ENCODE measurements around the gene MED13. TPM values are rescaled to one million over a fixed set of nuclear protein-coding genes. Genes with fewer than 3 reads are reported as not detected.

The MED13 gene
- polyA plus RNA-seq, 3 donors = 2.1 to 32.0 (median 5.0) TPM

- H3K27ac Mint-ChIP-seq = peak overlapping the region in 1 of 7 donors; percentile 21
- Histone ChIP-seq H3K79me2 (ENCODE audit: insufficient read depth, low read length) (peaks cover 22% of the 10 kb centered on the region), H3K36me3 (replicated peaks in 1 of 2; ENCODE audit: control insufficient read depth in 1 of 2, insufficient read depth in 2 of 2, low read length in 2 of 2) (peaks cover 60 to 84% of the 10 kb centered on the region in 2 donors), H3K9ac (ENCODE audit: insufficient read depth, low read length, poor library complexity, severe bottlenecking) (no peak overlapping the region), H4K20me1 (ENCODE audit: insufficient read depth, low read length) (peaks cover 62% of the 10 kb centered on the region), H3K27me3 (ENCODE audit: control insufficient read depth in 2 of 2, insufficient read depth in 2 of 2, low read length in 2 of 2) (no peaks in the 10 kb centered on the region), H2AFZ (ENCODE audit: insufficient read depth, low read depth, low read length, poor library complexity, severe bottlenecking) (no peak overlapping the region), H3K4me3 (replicated peaks in 1 of 3; ENCODE audit: low read depth in 2 of 3, low read length in 3 of 3) (no peak overlapping the region), H3K27ac (ENCODE audit: low read depth in 1 of 2, low read length in 2 of 2) (no peak overlapping the region), H3K4me1 (ENCODE audit: control insufficient read depth in 1 of 2, insufficient read depth in 2 of 2, low read length in 2 of 2) (no peaks in the 10 kb centered on the region), H3K4me2 (replicated peaks; ENCODE audit: extremely low read depth, low read length, poor library complexity, severe bottlenecking) (no peak overlapping the region), H3K9me3 (replicated peaks in 1 of 2; ENCODE audit: control insufficient read depth in 1 of 2, insufficient read depth in 1 of 2, low read length in 2 of 2) (no peaks in the 10 kb centered on the region)
- no peaks in the 10 kb centered on the region for H3K9me3 Mint-ChIP-seq
- no peaks in the 10 kb centered on the region for H3K4me1 Mint-ChIP-seq
- H3K36me3 Mint-ChIP-seq = peaks cover 43 to 69% of the 10 kb centered on the region in 2 donors
- intact Hi-C loops (cut with micrococcal nuclease) = no loop called here
- no peak for DNase-seq
- WGBS (ENCODE audit: insufficient coverage) = no CpG with 5 or more reads among the region's 1 CpG
- TF ChIP-seq, protein P1, sequence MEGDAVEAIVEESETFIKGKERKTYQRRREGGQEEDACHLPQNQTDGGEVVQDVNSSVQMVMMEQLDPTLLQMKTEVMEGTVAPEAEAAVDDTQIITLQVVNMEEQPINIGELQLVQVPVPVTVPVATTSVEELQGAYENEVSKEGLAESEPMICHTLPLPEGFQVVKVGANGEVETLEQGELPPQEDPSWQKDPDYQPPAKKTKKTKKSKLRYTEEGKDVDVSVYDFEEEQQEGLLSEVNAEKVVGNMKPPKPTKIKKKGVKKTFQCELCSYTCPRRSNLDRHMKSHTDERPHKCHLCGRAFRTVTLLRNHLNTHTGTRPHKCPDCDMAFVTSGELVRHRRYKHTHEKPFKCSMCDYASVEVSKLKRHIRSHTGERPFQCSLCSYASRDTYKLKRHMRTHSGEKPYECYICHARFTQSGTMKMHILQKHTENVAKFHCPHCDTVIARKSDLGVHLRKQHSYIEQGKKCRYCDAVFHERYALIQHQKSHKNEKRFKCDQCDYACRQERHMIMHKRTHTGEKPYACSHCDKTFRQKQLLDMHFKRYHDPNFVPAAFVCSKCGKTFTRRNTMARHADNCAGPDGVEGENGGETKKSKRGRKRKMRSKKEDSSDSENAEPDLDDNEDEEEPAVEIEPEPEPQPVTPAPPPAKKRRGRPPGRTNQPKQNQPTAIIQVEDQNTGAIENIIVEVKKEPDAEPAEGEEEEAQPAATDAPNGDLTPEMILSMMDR (IDR thresholded peaks at IDR 0.05) = no peak
- H3K27me3 Mint-ChIP-seq (ENCODE audit: low read depth in 3 of 3) = no peaks in the 10 kb centered on the region
- no peak overlapping the region for H3K4me3 Mint-ChIP-seq
Measured at GRCh38 chr17:62014526-62014925, 50.6 kb downstream of the MED13 start.

- no peak overlapping the region for H3K4me3 ChIP-seq (replicated peaks in 1 of 3; ENCODE audit: low read depth in 2 of 3, low read length in 3 of 3)
- H4K20me1 ChIP-seq (ENCODE audit: insufficient read depth, low read length) = peaks cover 76% of the 10 kb centered on the region
- Mint-ChIP-seq H3K27ac (no peak overlapping the region), H3K4me1 (no peaks in the 10 kb centered on the region), H3K4me3 (no peak overlapping the region), H3K9me3 (no peaks in the 10 kb centered on the region), H3K36me3 (peaks cover 57 to 91% of the 10 kb centered on the region in 2 donors), H3K27me3 (ENCODE audit: low read depth in 3 of 3) (no peaks in the 10 kb centered on the region)
- DNase-seq = no peak
- no peak overlapping the region for H2AFZ ChIP-seq (ENCODE audit: insufficient read depth, low read depth, low read length, poor library complexity, severe bottlenecking)
- H3K9me3 ChIP-seq (replicated peaks in 1 of 2; ENCODE audit: control insufficient read depth in 1 of 2, insufficient read depth in 1 of 2, low read length in 2 of 2) = no peaks in the 10 kb centered on the region
- H3K27ac ChIP-seq (ENCODE audit: low read depth in 1 of 2, low read length in 2 of 2) = no peak overlapping the region
- no peaks in the 10 kb centered on the region for H3K4me1 ChIP-seq (ENCODE audit: control insufficient read depth in 1 of 2, insufficient read depth in 2 of 2, low read length in 2 of 2)
- no peak overlapping the region for H3K4me2 ChIP-seq (replicated peaks; ENCODE audit: extremely low read depth, low read length, poor library complexity, severe bottlenecking)
- TF ChIP-seq, protein P1 (IDR thresholded peaks at IDR 0.05) = no peak
- peaks cover 53% of the 10 kb centered on the region for H3K79me2 ChIP-seq (ENCODE audit: insufficient read depth, low read length)
- intact Hi-C loops (cut with micrococcal nuclease) = no loop called here
- no CpG with 5 or more reads among the region's 1 CpG for WGBS (ENCODE audit: insufficient coverage)
- no peak overlapping the region for H3K9ac ChIP-seq (ENCODE audit: insufficient read depth, low read length, poor library complexity, severe bottlenecking)
- H3K36me3 ChIP-seq (replicated peaks in 1 of 2; ENCODE audit: control insufficient read depth in 1 of 2, insufficient read depth in 2 of 2, low read length in 2 of 2) = peaks cover 60 to 90% of the 10 kb centered on the region in 2 donors
- no peaks in the 10 kb centered on the region for H3K27me3 ChIP-seq (ENCODE audit: control insufficient read depth in 2 of 2, insufficient read depth in 2 of 2, low read length in 2 of 2)
Measured at GRCh38 chr17:62009220-62009619, 55.9 kb downstream of the MED13 start.

Measured in CD14-positive monocyte (primary cell).